ENCODE results near the gene AMD1. TPM values are rescaled to one million over a fixed set of nuclear protein-coding genes. Genes with fewer than 3 reads are reported as not detected.

The AMD1 gene
- total and polyA plus RNA-seq, 9 of the 15 experiments (the other 6 are each of a cell fraction or from before 2014, with no cell fraction given): 60.0 to 151 (median 85.6) TPM

DNA sequence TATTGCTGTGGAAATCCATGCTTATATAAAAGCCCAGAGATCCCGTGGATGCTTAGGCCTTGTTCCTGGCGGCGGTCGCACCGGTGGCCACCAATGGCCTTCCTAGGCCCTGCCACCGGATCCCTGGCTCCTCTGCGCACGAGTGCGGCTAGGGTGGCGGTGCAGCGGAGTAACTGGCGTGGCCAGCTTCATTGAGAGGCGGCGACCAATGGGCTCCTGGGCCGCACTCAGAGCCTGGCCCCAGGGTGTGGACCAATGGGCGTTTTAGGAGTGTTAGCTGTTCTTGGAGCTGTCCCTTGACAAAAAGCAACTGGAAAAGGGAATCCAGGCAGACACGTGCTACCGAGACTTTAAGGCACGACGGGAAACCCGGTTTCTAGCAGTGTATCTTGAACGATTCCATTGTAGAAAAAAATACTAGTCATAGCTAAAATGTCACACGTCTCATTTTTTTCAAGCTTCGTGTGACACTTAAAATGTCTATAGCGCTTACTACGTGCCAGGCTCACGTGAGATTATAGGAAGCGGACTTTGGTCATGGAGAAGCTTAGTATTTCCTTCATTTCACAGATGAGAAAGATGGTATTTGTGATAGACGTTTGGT is 1.7 kb downstream of the AMD1 start (continued):
- TF ChIP-seq PML (IDR thresholded peaks at IDR 0.05; ENCODE audit: low read length) (0 out of 2 replicates have a peak, but pooled peaks have one; percentile 21), L3MBTL2 (IDR thresholded peaks at IDR 0.05) (peak; percentile 90), TBL1XR1 (IDR thresholded peaks at IDR 0.05; ENCODE audit: low read length in 2 of 2) (0 out of 4 replicates have a peak, but pooled peaks of 1 of the 2 experiments have one; percentile 41), PHF21A (IDR thresholded peaks at IDR 0.05; ENCODE audit: borderline replicate concordance, low read depth) (0 out of 2 replicates have a peak, but pooled peaks have one; percentile 55), YY1 (IDR thresholded peaks at IDR 0.05; ENCODE audit: borderline replicate concordance in 1 of 3, control insufficient read depth in 1 of 3, extremely low read depth in 1 of 3, insufficient read depth in 3 of 3, insufficient read length in 1 of 3, insufficient replicate concordance in 2 of 3, low read depth in 1 of 3, low read length in 2 of 3) (peak in 2 of 3 experiments; percentile 49 to 53), MXI1 (IDR thresholded peaks at IDR 0.05; ENCODE audit: low read depth, low read length) (peak; percentile 52), CXXC5 (CRISPR knock-in tag; IDR thresholded peaks at IDR 0.05) (peak; percentile 66)
- TF ChIP-seq, protein P1, sequence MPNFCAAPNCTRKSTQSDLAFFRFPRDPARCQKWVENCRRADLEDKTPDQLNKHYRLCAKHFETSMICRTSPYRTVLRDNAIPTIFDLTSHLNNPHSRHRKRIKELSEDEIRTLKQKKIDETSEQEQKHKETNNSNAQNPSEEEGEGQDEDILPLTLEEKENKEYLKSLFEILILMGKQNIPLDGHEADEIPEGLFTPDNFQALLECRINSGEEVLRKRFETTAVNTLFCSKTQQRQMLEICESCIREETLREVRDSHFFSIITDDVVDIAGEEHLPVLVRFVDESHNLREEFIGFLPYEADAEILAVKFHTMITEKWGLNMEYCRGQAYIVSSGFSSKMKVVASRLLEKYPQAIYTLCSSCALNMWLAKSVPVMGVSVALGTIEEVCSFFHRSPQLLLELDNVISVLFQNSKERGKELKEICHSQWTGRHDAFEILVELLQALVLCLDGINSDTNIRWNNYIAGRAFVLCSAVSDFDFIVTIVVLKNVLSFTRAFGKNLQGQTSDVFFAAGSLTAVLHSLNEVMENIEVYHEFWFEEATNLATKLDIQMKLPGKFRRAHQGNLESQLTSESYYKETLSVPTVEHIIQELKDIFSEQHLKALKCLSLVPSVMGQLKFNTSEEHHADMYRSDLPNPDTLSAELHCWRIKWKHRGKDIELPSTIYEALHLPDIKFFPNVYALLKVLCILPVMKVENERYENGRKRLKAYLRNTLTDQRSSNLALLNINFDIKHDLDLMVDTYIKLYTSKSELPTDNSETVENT (CRISPR knock-in tag; IDR thresholded peaks at IDR 0.05): peak; percentile 65; the same call in 1 of the 2 replicates
- TF ChIP-seq, protein P2, sequence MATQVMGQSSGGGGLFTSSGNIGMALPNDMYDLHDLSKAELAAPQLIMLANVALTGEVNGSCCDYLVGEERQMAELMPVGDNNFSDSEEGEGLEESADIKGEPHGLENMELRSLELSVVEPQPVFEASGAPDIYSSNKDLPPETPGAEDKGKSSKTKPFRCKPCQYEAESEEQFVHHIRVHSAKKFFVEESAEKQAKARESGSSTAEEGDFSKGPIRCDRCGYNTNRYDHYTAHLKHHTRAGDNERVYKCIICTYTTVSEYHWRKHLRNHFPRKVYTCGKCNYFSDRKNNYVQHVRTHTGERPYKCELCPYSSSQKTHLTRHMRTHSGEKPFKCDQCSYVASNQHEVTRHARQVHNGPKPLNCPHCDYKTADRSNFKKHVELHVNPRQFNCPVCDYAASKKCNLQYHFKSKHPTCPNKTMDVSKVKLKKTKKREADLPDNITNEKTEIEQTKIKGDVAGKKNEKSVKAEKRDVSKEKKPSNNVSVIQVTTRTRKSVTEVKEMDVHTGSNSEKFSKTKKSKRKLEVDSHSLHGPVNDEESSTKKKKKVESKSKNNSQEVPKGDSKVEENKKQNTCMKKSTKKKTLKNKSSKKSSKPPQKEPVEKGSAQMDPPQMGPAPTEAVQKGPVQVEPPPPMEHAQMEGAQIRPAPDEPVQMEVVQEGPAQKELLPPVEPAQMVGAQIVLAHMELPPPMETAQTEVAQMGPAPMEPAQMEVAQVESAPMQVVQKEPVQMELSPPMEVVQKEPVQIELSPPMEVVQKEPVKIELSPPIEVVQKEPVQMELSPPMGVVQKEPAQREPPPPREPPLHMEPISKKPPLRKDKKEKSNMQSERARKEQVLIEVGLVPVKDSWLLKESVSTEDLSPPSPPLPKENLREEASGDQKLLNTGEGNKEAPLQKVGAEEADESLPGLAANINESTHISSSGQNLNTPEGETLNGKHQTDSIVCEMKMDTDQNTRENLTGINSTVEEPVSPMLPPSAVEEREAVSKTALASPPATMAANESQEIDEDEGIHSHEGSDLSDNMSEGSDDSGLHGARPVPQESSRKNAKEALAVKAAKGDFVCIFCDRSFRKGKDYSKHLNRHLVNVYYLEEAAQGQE (IDR thresholded peaks at IDR 0.05; ENCODE audit: borderline replicate concordance): peak; percentile 56
- TF ChIP-seq, protein P2 (CRISPR knock-in tag; IDR thresholded peaks at IDR 0.05; ENCODE audit: low read depth): 0 out of 2 replicates have a peak, but pooled peaks have one; percentile 22
